Mucosa of descending colon (tissue), 3 donors: ENCODE results near the gene PGBD5. TPM values are rescaled to one million over a fixed set of nuclear protein-coding genes. Genes with fewer than 3 reads are reported as not detected.

Source experiments
- ATAC-seq: fragments of 200-7000 bp; cut with Tn5 transposase; one replicate; pipeline ENCODE4 v1.9.1; 2020; ENCODE audit warnings: mild to moderate bottlenecking, moderate library complexity
- DNase-seq, 3 donors: peaks; one replicate each; pipeline ENCODE4 v3.0.0-alpha.2; 2020
- H3K36me3 ChIP-seq: fragments of 200-600 bp; one replicate; pipeline ENCODE4 v1.8.0; 2021; ENCODE audit warnings: low read depth, mild to moderate bottlenecking
- H3K4me1 ChIP-seq: fragments of 200-600 bp; one replicate; pipeline ENCODE4 v1.8.0; 2021; ENCODE audit warnings: low read depth, mild to moderate bottlenecking
- H3K4me3 ChIP-seq: fragments of 200-600 bp; one replicate; pipeline ENCODE4 v1.8.0; 2021; ENCODE audit warnings: mild to moderate bottlenecking
- H3K9me3 ChIP-seq: fragments of 200-600 bp; one replicate; pipeline ENCODE4 v1.8.0; 2021; ENCODE audit warnings: mild to moderate bottlenecking
- CTCF ChIP-seq: fragments of 200-600 bp; IDR thresholded peaks from one replicate; pipeline ENCODE4 v1.8.0; 2022; ENCODE audit warnings: antibody characterized with exemption, mild to moderate bottlenecking
- intact Hi-C, 2 donors: fragments of 100-400 bp; cut with DNase I in 1 of 2; cut with micrococcal nuclease in 1 of 2; formaldehyde crosslinking; loops; one replicate each; pipeline versions ENCODE4 v1.11.0 to v1.11.1; 2022; cut with DNase I, micrococcal nuclease
- total RNA-seq, 3 donors: library from RNA; stranded (reverse); fragmentation: NEBNext Ultra II Directional in 2 of 3; extraction: Animal tissue kit (Norgen Biotek cat#: 25700) in 2 of 3; gene quantifications; one replicate each; pipeline versions ENCODE4 v1.2.1 to v1.2.4, GENCODE V29; 2021 to 2023
- donor health status: DM: no; HTN: no; CAD: no; lungs with moderate emphysema.
- donor health status: DM: no; HTN: no; CAD: no.
- donor health status: DM: no; HTN: yes; CAD: no.

PGBD5 gene
- total RNA-seq, 3 donors from 2014 or later, result 1.4 to 3.2 (median 2.7) TPM

- intact Hi-C loops, result no loop called here
- DNase-seq (no peak), ATAC-seq (no peak)
Measured at GRCh38 chr1:230356869-230357794, 69.0 kb downstream of the PGBD5 start.

GRCh38 chr1:230356190-230356589 lies 69.9 kb downstream of the PGBD5 start:
- no peak for TF ChIP-seq CTCF
- ATAC-seq (no peak), DNase-seq (no peak)
- no peaks in the 10 kb centered on the region for H3K4me1 ChIP-seq
- no peaks in the 10 kb centered on the region for H3K36me3 ChIP-seq
- intact Hi-C loops, result no loop called here
- no peak overlapping the region for H3K4me3 ChIP-seq
- H3K9me3 ChIP-seq, result no peaks in the 10 kb centered on the region

More at GRCh38 chr1:230356869-230357794, 69.0 kb downstream of the PGBD5 start:
- H3K9me3 ChIP-seq, result no peaks in the 10 kb centered on the region
- H3K4me3 ChIP-seq, result no peak overlapping the region
- H3K36me3 ChIP-seq, result no peaks in the 10 kb centered on the region
- no peak for TF ChIP-seq CTCF
- H3K4me1 ChIP-seq, result no peaks in the 10 kb centered on the region

GRCh38 chr1:230355594-230355993 lies 70.5 kb downstream of the PGBD5 start:
- H3K4me3 ChIP-seq, result no peak overlapping the region
- H3K36me3 ChIP-seq, result no peaks in the 10 kb centered on the region
- no peak for TF ChIP-seq CTCF
- DNase-seq, result no peak
- ATAC-seq, result no peak
- intact Hi-C loops, result no loop called here
- no peaks in the 10 kb centered on the region for H3K4me1 ChIP-seq
- no peaks in the 10 kb centered on the region for H3K9me3 ChIP-seq

GRCh38 chr1:230355128-230355527 lies 71.0 kb downstream of the PGBD5 start:
- ATAC-seq, result no peak
- no peak for TF ChIP-seq CTCF
- Histone ChIP-seq H3K9me3 (no peaks in the 10 kb centered on the region), H3K4me3 (no peak overlapping the region), H3K4me1 (no peaks in the 10 kb centered on the region), H3K36me3 (no peaks in the 10 kb centered on the region)
- intact Hi-C loops, result no loop called here
- DNase-seq, result no peak

GRCh38 chr1:230354005-230354404 lies 72.1 kb downstream of the PGBD5 start:
- Histone ChIP-seq H3K9me3 (no peaks in the 10 kb centered on the region), H3K4me3 (no peak overlapping the region), H3K4me1 (no peaks in the 10 kb centered on the region), H3K36me3 (no peaks in the 10 kb centered on the region)
- ATAC-seq (no peak), DNase-seq (no peak)
- TF ChIP-seq CTCF, result no peak
- intact Hi-C loops, result no loop called here
